Stimulated activated naive CD8-positive, alpha-beta T cell treated with anti-CD3 and anti-CD28 coated beads, Interleukin-15, Interleukin-2, amounts not matched to agents 100 ng/mL and 50 ng/mL, for 24 hours (primary cell): ENCODE results near the gene RHOBTB1.

Source experiments
- H3K27ac Mint-ChIP-seq: one replicate; pipeline ENCODE4 v1.8.0; 2021; ENCODE audit warnings: mild to moderate bottlenecking, mixed read lengths
- H3K27me3 Mint-ChIP-seq: one replicate; pipeline ENCODE4 v1.8.0; 2021; ENCODE audit warnings: mixed read lengths
- H3K36me3 Mint-ChIP-seq: one replicate; pipeline ENCODE4 v1.8.0; 2021; ENCODE audit warnings: low read depth, mixed read lengths
- H3K4me1 Mint-ChIP-seq: one replicate; pipeline ENCODE4 v1.8.0; 2021; ENCODE audit warnings: low read depth, mixed read lengths
- H3K4me3 Mint-ChIP-seq: one replicate; pipeline ENCODE4 v1.8.0; 2021; ENCODE audit warnings: mild to moderate bottlenecking, mixed read lengths
- H3K9me3 Mint-ChIP-seq: one replicate; pipeline ENCODE4 v1.8.0; 2021; ENCODE audit warnings: mixed read lengths

The RHOBTB1 gene

GRCh38 chr10:60822809-60823208, 121.2 kb downstream of the RHOBTB1 start:
- Mint-ChIP-seq H3K4me1 (peaks cover 1% of the 10 kb centered on the region), H3K4me3 (no peak overlapping the region), H3K27me3 (no peaks in the 10 kb centered on the region), H3K9me3 (no peaks in the 10 kb centered on the region), H3K36me3 (no peaks in the 10 kb centered on the region), H3K27ac (no peak overlapping the region)

- H3K27me3 Mint-ChIP-seq, result no peaks in the 10 kb centered on the region
- no peaks in the 10 kb centered on the region for H3K36me3 Mint-ChIP-seq
- no peaks in the 10 kb centered on the region for H3K9me3 Mint-ChIP-seq
- H3K4me3 Mint-ChIP-seq, result no peak overlapping the region
- peaks cover 5% of the 10 kb centered on the region for H3K4me1 Mint-ChIP-seq
- no peak overlapping the region for H3K27ac Mint-ChIP-seq
Measured at GRCh38 chr10:60821656-60822055, 122.3 kb downstream of the RHOBTB1 start.

- H3K4me3 Mint-ChIP-seq, result no peak overlapping the region
- H3K27ac Mint-ChIP-seq, result no peak overlapping the region
- H3K4me1 Mint-ChIP-seq, result peaks cover 9% of the 10 kb centered on the region
- H3K9me3 Mint-ChIP-seq, result no peaks in the 10 kb centered on the region
- H3K36me3 Mint-ChIP-seq, result no peaks in the 10 kb centered on the region
- H3K27me3 Mint-ChIP-seq, result peaks cover 3% of the 10 kb centered on the region
Measured at GRCh38 chr10:60820093-60820754, 123.8 kb downstream of the RHOBTB1 start.
